H1 (cell line): Measurements from ENCODE around the gene KERA. TPM values are rescaled to one million over a fixed set of nuclear protein-coding genes. Genes with fewer than 3 reads are reported as not detected.

Experiments used
- CTCF ChIA-PET: fragments of 300-600 bp; sonication (Branson Sonifier 250); formaldehyde crosslinking; loops from one replicate; lab custom pipeline; 2021; ENCODE audit not compliant: partially characterized antibody; lab: Charles Lee
- POLR2A ChIA-PET: fragments of 300-600 bp; sonication (Branson Sonifier 250); formaldehyde crosslinking; loops from one replicate; lab custom pipeline; 2021; ENCODE audit warnings: inconsistent platforms; ENCODE audit not compliant: partially characterized antibody; lab: Charles Lee
- DNase-seq, 2 experiments: peaks; one replicate each; pipeline versions ENCODE4 v3.0.0 to v3.0.0-alpha.2; 2010 to 2022; ENCODE audit warnings: low spot score in 2 of 2, low read depth in 1 of 2, mixed read lengths in 1 of 2
- FAIRE-seq: peaks from 2 replicates; lab custom pipeline; 2011; peaks lifted over from hg19 to GRCh38; lab: Jason Lieb, UNC
- H2AFZ ChIP-seq: 2 replicates; pipeline ENCODE4 v1.8.1; 2012; ENCODE audit warnings: low read length, inconsistent platforms
- H2AK5ac ChIP-seq: 2 replicates; pipeline ENCODE4 v1.6.1; 2013; ENCODE audit warnings: low read depth, low read length
- H2BK120ac ChIP-seq: replicated peaks from 2 replicates; pipeline ENCODE3; 2013; ENCODE audit warnings: low read depth, low read length, inconsistent platforms
- H2BK12ac ChIP-seq: 2 replicates; pipeline ENCODE4 v1.6.1; 2013; ENCODE audit warnings: low read depth, low read length
- H2BK15ac ChIP-seq: 2 replicates; pipeline ENCODE4 v1.6.1; 2013; ENCODE audit warnings: low read length
- H2BK20ac ChIP-seq: 2 replicates; pipeline ENCODE4 v1.6.1; 2013; ENCODE audit warnings: low read length
- H2BK5ac ChIP-seq: 2 replicates; pipeline ENCODE4 v1.6.1; 2013; ENCODE audit warnings: low read depth, low read length
- H3K14ac ChIP-seq: 2 replicates; pipeline ENCODE4 v1.6.1; 2013; ENCODE audit warnings: inconsistent platforms; ENCODE audit not compliant: insufficient read length
- H3K18ac ChIP-seq: 2 replicates; pipeline ENCODE4 v1.6.1; 2013; ENCODE audit warnings: low read length; ENCODE audit errors: extremely low read depth
- H3K23ac ChIP-seq: 2 replicates; pipeline ENCODE4 v1.6.1; 2013; ENCODE audit warnings: inconsistent platforms; ENCODE audit not compliant: insufficient read length
- H3K23me2 ChIP-seq: 2 replicates; pipeline ENCODE4 v1.6.1; 2013; ENCODE audit warnings: low read depth, low read length
- H3K27ac ChIP-seq: 2 replicates; pipeline ENCODE4 v1.6.1; 2011; ENCODE audit warnings: low read depth, low read length, inconsistent platforms
- H3K27me3 ChIP-seq, 4 experiments: replicated peaks in 1 of 4; 1 replicate in 1 of 4; 2 replicates in 3 of 4; pipeline versions ENCODE4 v1.6.1 to v1.8.1; 2011 to 2013; ENCODE audit warnings: low read length in 3 of 4, mild to moderate bottlenecking in 3 of 4, inconsistent platforms in 2 of 4, mixed read lengths in 2 of 4, moderate library complexity in 1 of 4; ENCODE audit not compliant: control insufficient read depth in 3 of 4, insufficient read depth in 3 of 4; ENCODE audit errors: extremely low read depth in 1 of 4
- H3K36me3 ChIP-seq, 4 experiments: 2 replicates each; pipeline versions ENCODE4 v1.6.1 to v1.8.1; 2011 to 2013; ENCODE audit warnings: mild to moderate bottlenecking in 4 of 4, low read length in 3 of 4, moderate library complexity in 2 of 4, control low read depth in 1 of 4, inconsistent platforms in 1 of 4; ENCODE audit not compliant: insufficient read depth in 4 of 4, control insufficient read depth in 2 of 4
- H3K4ac ChIP-seq: replicated peaks from 2 replicates; pipeline ENCODE3; 2013; ENCODE audit warnings: low read length, low read depth, mixed read lengths, inconsistent platforms; ENCODE audit not compliant: insufficient read length
- H3K4me1 ChIP-seq, 4 experiments: replicated peaks in 1 of 4; 1 replicate in 1 of 4; 2 replicates in 3 of 4; pipeline versions ENCODE4 v1.6.1 to v1.8.1; 2011 to 2013; ENCODE audit warnings: low read length in 3 of 4, inconsistent platforms in 2 of 4, mixed read lengths in 1 of 4; ENCODE audit not compliant: insufficient read depth in 4 of 4, control insufficient read depth in 3 of 4
- H3K4me2 ChIP-seq, 2 experiments: 2 replicates each; pipeline versions ENCODE4 v1.6.1 to v1.8.1; 2011 to 2013; ENCODE audit warnings: low read depth in 2 of 2, low read length in 2 of 2, control low read depth in 1 of 2, inconsistent platforms in 1 of 2, mild to moderate bottlenecking in 1 of 2; ENCODE audit not compliant: insufficient read depth in 1 of 2
- H3K4me3 ChIP-seq, 4 experiments: fragments of 200-600, 300-600 bp in 1 of 4; sonication (generic), shearing (Covaris generic), sonication (Bioruptor Twin) in 1 of 4; 2 replicates each; pipeline versions ENCODE4 v1.5.1 to v1.8.1; 2011 to 2016; ENCODE audit warnings: low read length in 4 of 4, low read depth in 3 of 4, control low read depth in 2 of 4, inconsistent platforms in 2 of 4, mild to moderate bottlenecking in 2 of 4, mixed read lengths in 1 of 4, moderate library complexity in 1 of 4; ENCODE audit not compliant: insufficient read depth in 2 of 4; ENCODE audit errors: extremely low read depth in 1 of 4
- H3K56ac ChIP-seq: replicated peaks from 2 replicates; pipeline ENCODE3; 2013; ENCODE audit warnings: low read depth, mild to moderate bottlenecking, mixed read lengths, low read length, inconsistent platforms; ENCODE audit not compliant: insufficient read length
- H3K79me1 ChIP-seq: 2 replicates; pipeline ENCODE4 v1.6.1; 2013; ENCODE audit warnings: low read depth, low read length, control low read depth
- H3K79me2 ChIP-seq, 2 experiments: 2 replicates each; pipeline versions ENCODE4 v1.6.1 to v1.8.1; 2012 to 2013; ENCODE audit warnings: low read length in 2 of 2, mild to moderate bottlenecking in 2 of 2, inconsistent platforms in 1 of 2; ENCODE audit not compliant: insufficient read depth in 2 of 2, control insufficient read depth in 1 of 2
- H3K9ac ChIP-seq, 4 experiments: replicated peaks in 1 of 4; 1 replicate in 1 of 4; 2 replicates in 3 of 4; pipeline versions ENCODE4 v1.6.1 to v1.8.1; 2011 to 2013; ENCODE audit warnings: low read depth in 3 of 4, low read length in 3 of 4, control low read depth in 2 of 4, mild to moderate bottlenecking in 2 of 4, moderate library complexity in 2 of 4, inconsistent platforms in 1 of 4; ENCODE audit errors: extremely low read depth in 1 of 4
- H3K9me3 ChIP-seq, 2 experiments: 2 replicates each; pipeline versions ENCODE4 v1.6.1 to v1.8.1; 2012 to 2013; ENCODE audit warnings: mild to moderate bottlenecking in 2 of 2, moderate library complexity in 2 of 2, control low read depth in 1 of 2, inconsistent platforms in 1 of 2, low read depth in 1 of 2, low read length in 1 of 2, mixed read lengths in 1 of 2; ENCODE audit not compliant: insufficient read depth in 2 of 2
- H4K20me1 ChIP-seq, 2 experiments: replicated peaks in 1 of 2; 2 replicates each; pipeline versions ENCODE3 to v1.8.1; 2011 to 2013; ENCODE audit warnings: inconsistent platforms in 2 of 2, low read length in 2 of 2, mild to moderate bottlenecking in 1 of 2; ENCODE audit not compliant: insufficient read depth in 2 of 2, control insufficient read depth in 1 of 2
- H4K5ac ChIP-seq: 2 replicates; pipeline ENCODE4 v1.6.1; 2013; ENCODE audit warnings: low read length, low read depth, mixed read lengths, inconsistent platforms; ENCODE audit not compliant: insufficient read length
- H4K8ac ChIP-seq: 2 replicates; pipeline ENCODE4 v1.8.0; 2013; ENCODE audit warnings: mild to moderate bottlenecking, moderate library complexity, low read length, inconsistent platforms; ENCODE audit not compliant: insufficient read depth; ENCODE audit errors: extremely low read depth
- H4K91ac ChIP-seq: replicated peaks from 2 replicates; pipeline ENCODE3; 2013; ENCODE audit warnings: low read length, mixed read lengths, inconsistent platforms; ENCODE audit not compliant: insufficient read length
- BCL11A ChIP-seq, 2 experiments: IDR thresholded peaks; one replicate each; pipeline ENCODE4 v1.6.1; 2011; ENCODE audit warnings: low read depth in 2 of 2, low read length in 2 of 2, mild to moderate bottlenecking in 2 of 2
- KDM1A ChIP-seq: fragments of 200-600, 300-600 bp; sonication (generic); IDR thresholded peaks from 2 replicates; pipeline ENCODE4 v1.7.1; 2016; ENCODE audit warnings: mild to moderate bottlenecking, low read length, borderline replicate concordance
- MAFK ChIP-seq: IDR thresholded peaks from 2 replicates; pipeline ENCODE4 v1.6.1; 2012; ENCODE audit warnings: low read depth, mild to moderate bottlenecking, improper control_type of control experiment, low read length
- MAX ChIP-seq: IDR thresholded peaks from 2 replicates; pipeline ENCODE4 v1.6.1; 2012; ENCODE audit warnings: inconsistent platforms
- POLR2A ChIP-seq, 2 experiments: IDR thresholded peaks; 1 replicate in 1 of 2; 2 replicates in 1 of 2; pipeline ENCODE4 v1.6.1; 2011; ENCODE audit warnings: low read depth in 2 of 2, low read length in 2 of 2, mild to moderate bottlenecking in 2 of 2; ENCODE audit errors: control extremely low read depth in 1 of 2
- SP4 ChIP-seq: IDR thresholded peaks from 2 replicates; pipeline ENCODE4 v1.6.1; 2012; ENCODE audit warnings: low read length, inconsistent platforms
- polyA plus RNA-seq, 7 experiments: library from polyadenylated mRNA; depleted of rRNA in 3 of 7; stranded (reverse) in 5 of 7; unstranded in 2 of 7; fragments of >200 nt in 5 of 7; fragments of 200-250 nt in 2 of 7; gene quantifications; 1 replicate in 5 of 7; 2 replicates in 1 of 7; 4 replicates in 1 of 7; pipeline versions ENCODE4 v1.2.1 to v1.2.3, GENCODE V29; 2011 to 2013; ENCODE audit warnings: missing spikeins in 2 of 7, mixed read lengths in 2 of 7
- total RNA-seq: library from RNA; stranded (reverse); fragmentation: NEBNext Ultra II Directional; extraction: Animal tissue kit (Norgen Biotek cat#: 25700); gene quantifications from 2 replicates; pipeline ENCODE4 v1.2.1, GENCODE V29; 2021

KERA gene
- total and polyA plus RNA-seq, 2 of the 8 experiments (the other 6 are each of a cell fraction or from before 2014, with no cell fraction given), result not detected

GRCh38 chr12:91072931-91073330 lies 15.1 kb upstream of the KERA start (continued):
- no peak for TF ChIP-seq MAFK
- TF ChIP-seq, all 59 proteins: peak for 0

- Histone ChIP-seq H2AK5ac (no peak overlapping the region), H3K4ac (no peak overlapping the region), H3K79me1 (no peaks in the 10 kb centered on the region), H2BK5ac (no peak overlapping the region), H4K8ac (no peak overlapping the region), H4K5ac (no peak overlapping the region), H3K23me2 (no peaks in the 10 kb centered on the region), H3K4me1 (no peaks in the 10 kb centered on the region), H3K27ac (no peak overlapping the region), H3K56ac (no peak overlapping the region), H4K20me1 (no peaks in the 10 kb centered on the region), H3K9ac (no peak overlapping the region), H4K91ac (no peak overlapping the region), H3K23ac (no peak overlapping the region), H3K9me3 (no peaks in the 10 kb centered on the region), H3K14ac (no peak overlapping the region), H3K27me3 (no peaks in the 10 kb centered on the region), H3K4me2 (no peak overlapping the region), H3K36me3 (no peaks in the 10 kb centered on the region)
- CTCF ChIA-PET, result interaction anchor here (1.6 kb wide), 1 partner anchor 38 kb away, joined by 4 read pairs; no protein-coding TSS in a partner anchor
- FAIRE-seq, result no peak
- POLR2A ChIA-PET, result no interaction called here
- DNase-seq, result no peak
- TF ChIP-seq MAFK (no peak), KDM1A (no peak), POLR2A (IDR thresholded peaks at IDR 0.05; ENCODE audit: control extremely low read depth in 1 of 2, low read depth in 2 of 2, low read length in 2 of 2) (no peak), BCL11A (IDR thresholded peaks at IDR 0.05; ENCODE audit: low read depth in 2 of 2, low read length in 2 of 2) (no peak), SP4 (no peak), MAX (no peak)
- TF ChIP-seq, all 59 proteins: peak for 0
- Histone ChIP-seq H3K79me2 (no peaks in the 10 kb centered on the region), H2BK20ac (no peak overlapping the region), H2AFZ (no peak overlapping the region), H2BK12ac (no peak overlapping the region), H2BK120ac (no peak overlapping the region), H3K18ac (no peak overlapping the region), H3K4me3 (no peak overlapping the region), H2BK15ac (no peak overlapping the region)
These were observed 13.1 kb upstream of the KERA start for GRCh38 chr12:91070936-91071335.
